D721Med (cell line): ENCODE measurements around the gene DAZAP2.
"Not testable (repeated sequence)": the region's sequence is repeated elsewhere in the genome, so short reads cannot be mapped to it uniquely, and the experiment has no call there.

Experiments
- DNase-seq: peaks from one replicate; pipeline ENCODE4 v3.0.0; 2011; ENCODE audit warnings: low spot score; ENCODE audit not compliant: insufficient read length
- FAIRE-seq: peaks from 2 replicates; lab custom pipeline; 2011; peaks lifted over from hg19 to GRCh38; lab: Jason Lieb, UNC
- TF ChIP-seq, protein P1 (sequence below): IDR thresholded peaks from 2 replicates; pipeline ENCODE4 v1.5.1; 2012; ENCODE audit warnings: mild to moderate bottlenecking, control low read depth; ENCODE audit not compliant: insufficient read depth; ENCODE audit errors: missing control alignments

DAZAP2 gene

DNA sequence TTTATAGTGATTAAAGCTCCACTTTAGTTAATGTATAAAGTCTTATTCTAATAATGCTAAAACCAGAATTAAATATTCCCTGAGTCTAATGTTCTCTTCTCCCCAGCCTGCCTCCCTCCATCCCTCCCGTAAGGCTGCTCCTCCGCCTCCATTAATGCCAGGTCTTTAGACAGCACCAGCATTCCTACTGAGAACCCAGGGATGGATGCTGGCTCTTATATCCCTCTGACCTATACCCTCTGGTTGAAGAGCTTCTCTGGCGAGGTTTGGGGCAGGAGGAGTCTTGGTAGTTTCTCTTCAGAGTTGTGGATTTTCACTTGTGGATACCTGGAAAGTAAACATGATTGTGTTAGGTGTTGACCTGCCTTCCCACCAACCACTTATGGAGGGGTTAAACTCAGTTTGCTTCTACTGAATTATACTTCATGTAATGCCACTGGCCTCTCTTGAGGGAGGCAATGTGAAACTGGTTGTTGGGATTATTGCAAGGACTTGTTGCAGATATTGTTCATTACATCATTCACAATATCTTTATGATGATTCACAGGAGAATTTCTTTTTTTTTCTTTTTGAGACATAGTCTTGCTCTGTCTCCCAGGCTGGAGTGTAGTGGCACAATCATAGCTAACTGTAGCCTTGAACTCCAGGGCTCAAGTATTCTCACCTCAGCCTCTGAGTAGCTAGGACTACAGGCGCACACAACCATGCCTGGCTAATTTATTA, 42.7 kb downstream of the DAZAP2 start:
- DNase-seq = no peak
- TF ChIP-seq, protein P1, sequence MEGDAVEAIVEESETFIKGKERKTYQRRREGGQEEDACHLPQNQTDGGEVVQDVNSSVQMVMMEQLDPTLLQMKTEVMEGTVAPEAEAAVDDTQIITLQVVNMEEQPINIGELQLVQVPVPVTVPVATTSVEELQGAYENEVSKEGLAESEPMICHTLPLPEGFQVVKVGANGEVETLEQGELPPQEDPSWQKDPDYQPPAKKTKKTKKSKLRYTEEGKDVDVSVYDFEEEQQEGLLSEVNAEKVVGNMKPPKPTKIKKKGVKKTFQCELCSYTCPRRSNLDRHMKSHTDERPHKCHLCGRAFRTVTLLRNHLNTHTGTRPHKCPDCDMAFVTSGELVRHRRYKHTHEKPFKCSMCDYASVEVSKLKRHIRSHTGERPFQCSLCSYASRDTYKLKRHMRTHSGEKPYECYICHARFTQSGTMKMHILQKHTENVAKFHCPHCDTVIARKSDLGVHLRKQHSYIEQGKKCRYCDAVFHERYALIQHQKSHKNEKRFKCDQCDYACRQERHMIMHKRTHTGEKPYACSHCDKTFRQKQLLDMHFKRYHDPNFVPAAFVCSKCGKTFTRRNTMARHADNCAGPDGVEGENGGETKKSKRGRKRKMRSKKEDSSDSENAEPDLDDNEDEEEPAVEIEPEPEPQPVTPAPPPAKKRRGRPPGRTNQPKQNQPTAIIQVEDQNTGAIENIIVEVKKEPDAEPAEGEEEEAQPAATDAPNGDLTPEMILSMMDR = no peak
- FAIRE-seq = no peak

DNA sequence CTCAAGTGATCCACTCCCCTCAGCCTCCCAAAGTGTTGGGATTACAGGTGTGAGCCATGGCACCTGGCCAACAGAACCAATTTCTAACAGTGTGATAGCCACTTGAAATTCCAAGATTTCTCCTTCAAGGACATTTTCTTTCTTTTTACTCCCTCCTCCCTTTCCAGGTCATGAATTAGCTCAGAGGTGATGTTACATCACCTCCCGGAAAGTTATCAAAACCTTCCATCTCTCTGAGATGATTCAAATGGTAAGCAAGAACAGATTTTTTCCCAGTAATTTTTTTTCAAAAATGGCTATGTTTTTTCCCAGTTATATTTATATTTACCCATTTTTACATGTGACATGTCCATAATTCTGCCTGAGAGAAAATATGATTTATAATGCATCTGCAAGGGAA, 47.2 kb downstream of the DAZAP2 start:
- FAIRE-seq = no peak
- TF ChIP-seq, protein P1 = no peak
- no peak for DNase-seq

DNA sequence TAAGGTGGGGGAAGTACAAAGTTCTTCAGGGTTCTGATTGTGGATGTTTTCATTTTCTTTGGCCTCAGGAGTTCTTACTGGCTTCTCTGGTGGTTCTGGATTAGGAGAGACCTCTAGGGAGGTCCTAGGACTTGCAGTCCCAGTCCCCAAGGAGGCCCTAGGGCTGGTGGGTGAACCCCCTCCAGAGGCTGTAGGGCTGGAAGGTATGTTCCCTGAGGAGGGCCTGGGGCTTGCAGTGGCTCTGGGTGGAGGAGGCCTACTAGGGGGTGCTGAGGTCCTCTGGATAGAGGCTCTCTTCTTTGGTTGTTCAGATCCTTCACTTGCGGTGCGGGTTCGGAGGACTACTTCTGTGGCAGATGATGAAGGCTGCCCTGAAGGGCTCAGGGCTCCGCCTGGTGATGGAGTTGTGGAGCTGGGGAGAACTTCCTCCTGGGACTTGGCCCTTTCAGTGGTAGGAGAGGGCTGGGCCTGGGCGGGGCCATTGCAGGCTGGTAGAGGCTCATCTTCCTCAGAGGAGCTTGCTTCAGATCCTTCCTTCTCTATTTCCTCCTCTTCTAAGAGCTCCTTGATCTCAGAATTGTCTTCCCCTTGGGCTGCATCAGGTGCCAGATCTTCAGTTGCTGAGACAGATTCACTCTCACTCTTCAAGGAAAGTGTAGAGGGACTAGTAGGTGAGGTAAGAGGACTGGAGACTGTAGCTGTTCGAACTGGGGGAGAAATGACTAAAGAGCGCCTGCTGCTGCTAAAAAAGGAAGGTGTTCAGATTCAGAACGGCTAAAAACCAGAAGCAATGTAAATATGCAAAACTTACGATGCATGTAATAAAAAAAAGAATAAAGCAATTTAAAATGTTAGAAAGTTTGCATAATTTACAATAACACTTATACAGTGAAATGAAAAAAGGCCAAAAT, 53.2 kb downstream of the DAZAP2 start:
- FAIRE-seq, DNase-seq: not testable (repeated sequence)
